ENCODE measurements around the gene PELI2.

The PELI2 gene

GRCh38 chr14:56195223-56195622 lies 77.0 kb downstream of the PELI2 start:
- POLR2A ChIA-PET = no interaction called here
- CTCF ChIA-PET = interaction anchor here (0.5 to 0.9 kb wide), 2 partner anchors 100 to 1105 kb away, joined by 3 read pairs; no protein-coding TSS in a partner anchor
- Histone ChIP-seq H3K27ac (ENCODE audit: extremely low read depth, low read depth, low read length) (no peak overlapping the region), H3K36me3 (ENCODE audit: control insufficient read depth in 2 of 2, insufficient read depth in 1 of 2, low read length in 2 of 2) (no peaks in the 10 kb centered on the region), H3K4me1 (ENCODE audit: control insufficient read depth, insufficient read depth, low read length) (peaks cover 12% of the 10 kb centered on the region), H3K4me3 (ENCODE audit: low read depth, low read length) (no peak overlapping the region), H3K9me3 (ENCODE audit: control insufficient read depth, insufficient read depth, low read depth, low read length) (no peaks in the 10 kb centered on the region)
- TF ChIP-seq, protein P1, sequence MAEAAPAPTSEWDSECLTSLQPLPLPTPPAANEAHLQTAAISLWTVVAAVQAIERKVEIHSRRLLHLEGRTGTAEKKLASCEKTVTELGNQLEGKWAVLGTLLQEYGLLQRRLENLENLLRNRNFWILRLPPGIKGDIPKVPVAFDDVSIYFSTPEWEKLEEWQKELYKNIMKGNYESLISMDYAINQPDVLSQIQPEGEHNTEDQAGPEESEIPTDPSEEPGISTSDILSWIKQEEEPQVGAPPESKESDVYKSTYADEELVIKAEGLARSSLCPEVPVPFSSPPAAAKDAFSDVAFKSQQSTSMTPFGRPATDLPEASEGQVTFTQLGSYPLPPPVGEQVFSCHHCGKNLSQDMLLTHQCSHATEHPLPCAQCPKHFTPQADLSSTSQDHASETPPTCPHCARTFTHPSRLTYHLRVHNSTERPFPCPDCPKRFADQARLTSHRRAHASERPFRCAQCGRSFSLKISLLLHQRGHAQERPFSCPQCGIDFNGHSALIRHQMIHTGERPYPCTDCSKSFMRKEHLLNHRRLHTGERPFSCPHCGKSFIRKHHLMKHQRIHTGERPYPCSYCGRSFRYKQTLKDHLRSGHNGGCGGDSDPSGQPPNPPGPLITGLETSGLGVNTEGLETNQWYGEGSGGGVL (tag by site-specific recombination; IDR thresholded peaks at IDR 0.05) = no peak
- TF ChIP-seq ZBTB1 (tag by site-specific recombination; IDR thresholded peaks at IDR 0.05) (no peak), ZBTB48 (tag by site-specific recombination; IDR thresholded peaks at IDR 0.05) (no peak), REST (tag by site-specific recombination; IDR thresholded peaks at IDR 0.05) (peak; percentile 54; the same call in 1 of the 2 replicates)

- Histone ChIP-seq H3K27ac (ENCODE audit: extremely low read depth, low read depth, low read length) (no peak overlapping the region), H3K4me3 (ENCODE audit: low read depth, low read length) (no peak overlapping the region), H3K9me3 (ENCODE audit: control insufficient read depth, insufficient read depth, low read depth, low read length) (no peaks in the 10 kb centered on the region), H3K36me3 (ENCODE audit: control insufficient read depth in 2 of 2, insufficient read depth in 1 of 2, low read length in 2 of 2) (no peaks in the 10 kb centered on the region), H3K4me1 (ENCODE audit: control insufficient read depth, insufficient read depth, low read length) (peaks cover 12% of the 10 kb centered on the region)
- TF ChIP-seq SP7 (tag by site-specific recombination; IDR thresholded peaks at IDR 0.05) (peak; percentile 61; the same call in 1 of the 2 replicates), ZNF114 (tag by site-specific recombination; IDR thresholded peaks at IDR 0.05) (no peak), PRDM6 (tag by site-specific recombination; IDR thresholded peaks at IDR 0.05) (no peak), KLF7 (tag by site-specific recombination; IDR thresholded peaks at IDR 0.05; ENCODE audit: borderline replicate concordance) (no peak), ZNF148 (tag by site-specific recombination; IDR thresholded peaks at IDR 0.05; ENCODE audit: borderline replicate concordance) (no peak)
- ChIA-PET CTCF (no interaction called here), POLR2A (no interaction called here)
Observed at GRCh38 chr14:56195704-56196103, 77.5 kb downstream of the PELI2 start.

- POLR2A ChIA-PET = no interaction called here
- Histone ChIP-seq H3K9me3 (ENCODE audit: control insufficient read depth, insufficient read depth, low read depth, low read length) (no peaks in the 10 kb centered on the region), H3K36me3 (ENCODE audit: control insufficient read depth in 2 of 2, insufficient read depth in 1 of 2, low read length in 2 of 2) (no peaks in the 10 kb centered on the region), H3K27ac (ENCODE audit: extremely low read depth, low read depth, low read length) (no peak overlapping the region), H3K4me3 (ENCODE audit: low read depth, low read length) (no peak overlapping the region), H3K4me1 (ENCODE audit: control insufficient read depth, insufficient read depth, low read length) (peaks cover 12% of the 10 kb centered on the region)
- CTCF ChIA-PET = no interaction called here
- TF ChIP-seq ATF2 (tag by site-specific recombination; IDR thresholded peaks at IDR 0.05; ENCODE audit: low read depth) = peak; percentile 58; the same call in 1 of the 2 replicates
- TF ChIP-seq TRIM28 (IDR thresholded peaks at IDR 0.05; ENCODE audit: borderline replicate concordance, low read length) = no peak
Observed at GRCh38 chr14:56196274-56196673, 78.1 kb downstream of the PELI2 start.
